NCI-H146 treated with DMSO at 0.1 percent for 48 hours (cell line): ENCODE data around the gene CORO2B.
A peak's percentile ranks its signal among the peaks of the same experiment; 100 is the strongest.

ENCODE experiments used
- DNase-seq: peaks from one replicate; lab custom pipeline; 2025; ENCODE audit not compliant: unreplicated experiment; lab: John Stamatoyannopoulos, UW

The CORO2B gene

GRCh38 chr15:68578980-68579935, at the start of gene CORO2B:
TSS of gene CORO2B (plus strand) at chr15:68578993. CDS start at chr15:68579263, 270 bp downstream.
- no peak for DNase-seq

GRCh38 chr15:68531387-68532179, 47.2 kb upstream of the CORO2B start:
- DNase-seq = no peak

GRCh38 chr15:68536331-68537095, 42.3 kb upstream of the CORO2B start:
- no peak for DNase-seq

- DNase-seq = no peak
Observed at GRCh38 chr15:68537097-68537496, 41.7 kb upstream of the CORO2B start.

GRCh38 chr15:68537506-68537905, 41.3 kb upstream of the CORO2B start:
- no peak for DNase-seq

- DNase-seq = no peak
Observed at GRCh38 chr15:68538311-68538710, 40.5 kb upstream of the CORO2B start.

GRCh38 chr15:68541743-68542142, 37.0 kb upstream of the CORO2B start:
- DNase-seq = no peak

- no peak for DNase-seq
Observed at GRCh38 chr15:68542348-68542747, 36.4 kb upstream of the CORO2B start.

- no peak for DNase-seq
Observed at GRCh38 chr15:68542771-68543164, 36.0 kb upstream of the CORO2B start.

- DNase-seq = no peak
Observed at GRCh38 chr15:68543165-68544008, 35.4 kb upstream of the CORO2B start.

GRCh38 chr15:68546318-68546717, 32.5 kb upstream of the CORO2B start:
- no peak for DNase-seq

GRCh38 chr15:68548364-68548763, 30.4 kb upstream of the CORO2B start:
- no peak for DNase-seq

GRCh38 chr15:68550004-68550403, 28.8 kb upstream of the CORO2B start:
- no peak for DNase-seq

- DNase-seq = peak; percentile 33
Observed at GRCh38 chr15:68550498-68551295, 28.1 kb upstream of the CORO2B start.

GRCh38 chr15:68551296-68551635, 27.5 kb upstream of the CORO2B start:
- no peak for DNase-seq

- no peak for DNase-seq
Observed at GRCh38 chr15:68552344-68552743, 26.4 kb upstream of the CORO2B start.

GRCh38 chr15:68552773-68553172, 26.0 kb upstream of the CORO2B start:
- no peak for DNase-seq

GRCh38 chr15:68553314-68553993, 25.3 kb upstream of the CORO2B start:
- no peak for DNase-seq
